Lower leg skin (tissue), 3 donors: ENCODE data around the gene ARHGAP21.

Source experiments
- CTCF ChIP-seq, 3 donors: fragments of 450-650 bp; IDR thresholded peaks; one replicate each; pipeline ENCODE4 v1.5.1; 2016; ENCODE audit warnings: antibody characterized with exemption in 3 of 3, mild to moderate bottlenecking in 3 of 3, moderate library complexity in 2 of 3
- POLR2A ChIP-seq, 2 donors: fragments of 450-650 bp; IDR thresholded peaks; one replicate each; pipeline ENCODE4 v1.6.1; 2016 to 2017; ENCODE audit warnings: antibody characterized with exemption in 2 of 2, mild to moderate bottlenecking in 1 of 2, moderate library complexity in 1 of 2

- no peak for TF ChIP-seq CTCF (IDR thresholded peaks at IDR 0.05)
- no peak for TF ChIP-seq POLR2A (IDR thresholded peaks at IDR 0.05)
These were observed 170.6 kb downstream of the ARHGAP21 start for GRCh38 chr10:24553051-24553612.
